Thymus (tissue), 11 donors: ENCODE measurements around the gene FGF19. TPM values are rescaled to one million over a fixed set of nuclear protein-coding genes. Genes with fewer than 3 reads are reported as not detected.

Experiments
- DNase-seq, 9 donors: peaks; one replicate each; pipeline ENCODE4 v3.0.0-alpha.2; 2013; ENCODE audit warnings: low spot score in 9 of 9, low read depth in 6 of 9, missing footprints in 1 of 9
- H3K27ac ChIP-seq, 2 donors: one replicate each; pipeline ENCODE4 v1.5.1; 2013; ENCODE audit warnings: control low read depth in 1 of 2, low read depth in 1 of 2, low read length in 1 of 2, mild to moderate bottlenecking in 1 of 2, moderate library complexity in 1 of 2
- H3K27me3 ChIP-seq, 2 donors: one replicate each; pipeline ENCODE4 v1.5.1; 2013; ENCODE audit warnings: low read length in 1 of 2; ENCODE audit not compliant: control insufficient read depth in 2 of 2, insufficient read depth in 1 of 2
- H3K36me3 ChIP-seq, 2 donors: one replicate each; pipeline ENCODE4 v1.5.1; 2013; ENCODE audit warnings: low read length in 1 of 2, mild to moderate bottlenecking in 1 of 2, moderate library complexity in 1 of 2; ENCODE audit not compliant: control insufficient read depth in 2 of 2, insufficient read depth in 2 of 2
- H3K4me1 ChIP-seq, 2 donors: one replicate each; pipeline ENCODE4 v1.5.1; 2013; ENCODE audit warnings: low read length in 2 of 2; ENCODE audit not compliant: control insufficient read depth in 2 of 2, insufficient read depth in 2 of 2
- H3K4me3 ChIP-seq, 2 donors: one replicate each; pipeline ENCODE4 v1.5.1; 2013; ENCODE audit warnings: low read length in 2 of 2, control low read depth in 1 of 2, mild to moderate bottlenecking in 1 of 2
- H3K9me3 ChIP-seq, 2 donors: one replicate each; pipeline ENCODE4 v1.5.1; 2013; ENCODE audit warnings: low read length in 1 of 2, mild to moderate bottlenecking in 1 of 2; ENCODE audit not compliant: control insufficient read depth in 2 of 2, insufficient read depth in 1 of 2
- WGBS: extraction: QIAGEN DNeasy Blood & Tissue Kit; methylation state at CpG from one replicate; pipeline ENCODE4 v1.1.7; 2013; 5-methylcytosine and 5-hydroxymethylcytosine counted together
- polyA plus RNA-seq: library from polyadenylated mRNA; stranded (reverse); fragments of 200-250 nt; gene quantifications from one replicate; pipeline ENCODE4 v1.2.3, GENCODE V29; 2013
- total RNA-seq: library from RNA; stranded (reverse); fragments of 120-200 nt; gene quantifications from one replicate; pipeline ENCODE4 v1.2.4, GENCODE V29; 2013
- donor health status: healthy.

FGF19 gene
- total and polyA plus RNA-seq, 2 donors, result 0.09 to 0.34 TPM

DNA sequence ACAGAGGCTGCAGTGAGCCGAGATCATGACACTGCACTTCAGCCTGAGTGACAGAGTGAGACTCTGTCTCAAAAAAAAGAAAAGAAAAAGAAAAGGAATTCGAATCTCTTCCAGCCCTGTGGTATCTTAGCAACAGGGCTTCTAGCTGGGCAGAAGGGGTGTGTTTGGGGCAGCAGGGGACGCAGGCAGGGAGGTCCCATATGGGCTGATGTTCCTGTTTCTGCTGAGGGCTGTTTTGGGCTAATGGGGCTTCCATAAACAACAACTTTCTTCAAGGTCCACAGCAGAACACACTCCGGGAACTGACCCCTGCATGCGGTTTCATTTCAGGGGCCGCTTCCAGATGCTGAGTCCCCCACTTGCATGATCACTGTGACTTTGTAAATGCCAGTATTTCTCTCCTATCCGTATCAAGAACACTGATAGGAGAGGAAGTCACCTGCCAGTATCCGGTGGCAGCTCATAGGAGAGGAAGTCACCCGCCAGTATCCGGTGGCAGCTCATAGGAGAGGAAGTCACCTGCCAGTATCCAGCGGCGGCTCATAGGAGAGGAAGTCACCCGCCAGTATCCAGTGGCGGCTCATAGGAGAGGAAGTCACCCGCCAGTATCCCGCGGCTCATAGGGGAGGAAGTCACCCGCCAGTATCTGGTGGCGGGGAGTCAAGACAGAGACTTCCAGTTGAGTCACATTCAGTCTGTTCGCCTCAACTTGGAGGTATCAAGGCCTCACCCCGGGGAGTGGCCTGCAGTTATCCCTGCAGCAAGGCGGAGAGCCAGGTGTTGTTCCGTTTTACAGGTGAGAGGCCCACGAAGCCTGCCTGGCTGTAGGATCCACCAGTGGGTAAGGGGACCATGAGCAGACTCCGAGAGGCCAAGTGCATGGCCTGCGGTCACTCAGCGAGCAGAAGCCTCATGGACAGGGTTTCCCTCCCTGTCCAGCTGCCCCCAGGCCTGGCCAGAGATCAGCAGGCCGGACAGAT lies 8.3 kb upstream of the FGF19 start:
- no peak overlapping the region for H3K4me3 ChIP-seq
- peak overlapping the region in 1 of 2 donors; percentile 49 for H3K27ac ChIP-seq
- DNase-seq, result peak in 2 of 9 donors; percentile 25 to 54
- H3K4me1 ChIP-seq, result peaks cover 5 to 6% of the 10 kb centered on the region in 2 donors
- WGBS, result 34% methylated on average over 28 of the region's 28 CpGs
- peaks cover 2 to 49% of the 10 kb centered on the region in 2 donors for H3K27me3 ChIP-seq
- H3K36me3 ChIP-seq, result no peaks in the 10 kb centered on the region
- peaks cover 2 to 13% of the 10 kb centered on the region in 2 donors for H3K9me3 ChIP-seq

DNA sequence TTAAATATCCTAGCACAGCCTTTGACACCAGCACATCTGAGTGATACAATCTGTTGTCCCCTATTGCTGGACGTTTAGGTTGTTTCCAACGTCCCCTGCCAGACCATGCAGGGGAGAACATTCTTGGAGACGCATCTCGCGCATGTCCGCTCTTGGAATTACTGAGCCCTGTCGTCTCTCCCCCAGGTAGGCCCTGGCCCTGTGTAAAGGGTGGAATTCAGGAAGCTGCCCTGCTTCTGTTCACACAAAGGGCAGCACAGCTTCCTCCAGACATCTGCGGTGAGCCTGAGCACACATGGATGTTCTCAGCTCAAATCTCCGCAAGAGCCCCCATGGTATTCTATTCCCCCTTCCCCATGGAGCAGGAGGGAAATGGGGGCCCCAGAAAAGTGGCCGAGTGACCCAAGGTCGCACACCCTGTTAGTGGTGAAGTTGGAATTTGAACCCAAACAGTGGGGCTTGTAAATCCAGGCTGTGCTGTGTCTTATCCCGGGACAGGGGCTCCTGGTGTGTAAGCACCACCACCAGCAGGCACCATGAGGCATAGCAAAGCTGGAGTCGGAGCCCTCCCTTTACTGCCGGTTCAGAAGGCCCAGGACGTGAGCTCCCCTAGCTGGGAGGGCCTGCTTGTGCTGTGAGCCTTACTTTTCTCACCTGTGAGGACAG lies 5.0 kb upstream of the FGF19 start:
- H3K36me3 ChIP-seq, result no peaks in the 10 kb centered on the region
- peaks cover 34 to 66% of the 10 kb centered on the region in 2 donors for H3K27me3 ChIP-seq
- H3K9me3 ChIP-seq, result peaks cover 2 to 15% of the 10 kb centered on the region in 2 donors
- no peak overlapping the region for H3K4me3 ChIP-seq
- no peak for DNase-seq
- H3K4me1 ChIP-seq, result peaks cover 5 to 6% of the 10 kb centered on the region in 2 donors
- 74% methylated on average over 15 of the region's 15 CpGs for WGBS
- H3K27ac ChIP-seq, result no peak overlapping the region

DNA sequence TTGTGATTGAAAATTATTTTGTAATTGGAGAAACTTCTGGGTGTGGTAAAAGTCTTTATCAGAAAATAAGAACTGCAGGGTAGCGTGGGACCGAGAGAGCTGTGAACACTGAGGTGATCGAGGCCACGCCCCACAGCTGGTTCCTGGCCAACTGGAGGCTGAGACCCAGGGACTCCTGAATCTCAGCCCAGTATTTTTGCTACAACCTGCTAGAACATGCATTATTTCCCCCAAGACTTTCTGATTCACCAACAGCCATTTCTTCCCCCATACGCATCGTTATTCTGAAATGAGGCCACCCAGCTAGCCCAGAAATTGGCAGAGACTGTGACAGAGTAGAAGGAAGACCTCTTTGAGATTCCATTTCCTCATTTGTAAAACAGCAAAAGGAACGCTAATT lies 3.4 kb upstream of the FGF19 start:
- H3K9me3 ChIP-seq, result peaks cover 0 to 7% of the 10 kb centered on the region in 2 donors
- H3K4me3 ChIP-seq, result no peak overlapping the region
- H3K27me3 ChIP-seq, result peaks cover 51 to 74% of the 10 kb centered on the region in 2 donors
- H3K27ac ChIP-seq, result no peak overlapping the region
- no peak for DNase-seq
- H3K4me1 ChIP-seq, result peaks cover 5 to 8% of the 10 kb centered on the region in 2 donors
- WGBS, result 47% methylated on average over 7 of the region's 7 CpGs
- H3K36me3 ChIP-seq, result no peaks in the 10 kb centered on the region

DNA sequence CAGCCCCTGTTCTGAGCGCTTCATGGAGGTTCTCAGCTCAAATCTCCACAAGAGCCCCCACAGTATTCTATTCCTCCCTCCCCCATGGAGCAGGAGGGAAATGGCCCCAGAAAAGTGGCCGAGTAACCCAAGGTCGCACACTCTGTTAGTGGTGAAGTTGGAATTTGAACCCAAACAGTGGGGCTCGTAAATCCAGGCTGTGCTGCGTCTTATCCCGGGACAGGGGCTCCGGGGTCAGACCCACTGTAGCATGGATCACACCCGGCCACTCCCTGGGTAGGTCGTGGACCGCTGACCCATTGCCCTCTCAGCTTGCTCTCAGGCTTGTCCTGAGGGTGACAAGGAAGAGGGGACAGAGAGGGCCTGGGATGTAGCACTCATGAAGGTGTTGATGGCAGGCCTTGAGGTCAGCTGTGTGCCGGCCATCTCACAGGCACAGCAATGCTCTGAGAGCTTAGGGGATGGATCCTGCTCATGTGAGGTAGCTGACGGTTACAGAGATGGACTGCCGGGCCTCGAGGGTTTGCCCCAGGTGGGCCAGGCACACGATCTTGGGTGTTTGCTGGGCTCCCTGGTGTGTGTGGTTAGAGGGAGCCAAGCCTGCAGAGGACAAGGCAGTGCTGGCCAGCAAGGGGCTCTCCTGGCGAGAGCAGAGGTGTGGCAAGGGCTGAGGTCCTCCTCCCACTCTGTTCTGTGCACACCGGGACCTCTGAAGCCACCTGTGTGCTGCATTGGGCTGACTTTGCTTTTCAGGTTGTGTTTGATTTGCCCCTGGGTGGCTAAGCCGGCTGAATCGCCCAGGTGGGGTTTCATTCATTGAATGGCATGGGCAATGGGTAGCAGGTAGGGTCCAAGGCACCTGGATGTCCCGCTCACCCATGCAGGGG lies 2.3 kb upstream of the FGF19 start:
- peaks cover 62 to 84% of the 10 kb centered on the region in 2 donors for H3K27me3 ChIP-seq
- no peak for DNase-seq
- WGBS, result 43% methylated on average over 20 of the region's 20 CpGs
- H3K4me1 ChIP-seq, result peaks cover 0 to 5% of the 10 kb centered on the region in 2 donors
- peaks cover 0 to 2% of the 10 kb centered on the region in 2 donors for H3K9me3 ChIP-seq
- H3K27ac ChIP-seq, result no peak overlapping the region
- no peak overlapping the region for H3K4me3 ChIP-seq
- no peaks in the 10 kb centered on the region for H3K36me3 ChIP-seq

DNA sequence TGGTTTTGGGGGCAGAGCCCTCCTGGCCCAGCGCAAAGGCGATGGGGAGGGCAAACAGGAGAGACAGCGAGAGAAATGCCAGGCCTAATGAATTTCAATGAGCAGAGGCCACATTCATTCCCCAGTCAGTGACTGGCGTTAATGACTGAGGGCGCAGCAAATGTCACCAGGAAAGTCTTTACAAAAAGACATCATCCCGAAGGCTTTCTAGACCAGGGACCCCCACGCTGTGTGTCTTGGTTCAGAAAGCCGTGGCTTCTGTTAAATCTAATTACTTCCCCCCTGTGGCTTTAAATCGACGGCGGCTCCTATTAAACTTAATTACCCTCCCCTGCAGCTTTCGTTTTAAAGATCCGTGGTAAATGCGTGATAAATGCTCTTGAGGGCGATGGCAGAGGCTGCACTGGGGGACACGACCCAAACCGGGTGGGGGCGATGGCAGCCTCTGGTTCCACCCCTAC lies 1.6 kb upstream of the FGF19 start:
- DNase-seq, result no peak
- H3K27ac ChIP-seq, result no peak overlapping the region
- peaks cover 68 to 90% of the 10 kb centered on the region in 2 donors for H3K27me3 ChIP-seq
- H3K36me3 ChIP-seq, result no peaks in the 10 kb centered on the region
- H3K4me1 ChIP-seq, result peaks cover 0 to 5% of the 10 kb centered on the region in 2 donors
- no peak overlapping the region for H3K4me3 ChIP-seq
- peaks cover 0 to 2% of the 10 kb centered on the region in 2 donors for H3K9me3 ChIP-seq
- WGBS, result 7% methylated on average over 18 of the region's 18 CpGs

DNA sequence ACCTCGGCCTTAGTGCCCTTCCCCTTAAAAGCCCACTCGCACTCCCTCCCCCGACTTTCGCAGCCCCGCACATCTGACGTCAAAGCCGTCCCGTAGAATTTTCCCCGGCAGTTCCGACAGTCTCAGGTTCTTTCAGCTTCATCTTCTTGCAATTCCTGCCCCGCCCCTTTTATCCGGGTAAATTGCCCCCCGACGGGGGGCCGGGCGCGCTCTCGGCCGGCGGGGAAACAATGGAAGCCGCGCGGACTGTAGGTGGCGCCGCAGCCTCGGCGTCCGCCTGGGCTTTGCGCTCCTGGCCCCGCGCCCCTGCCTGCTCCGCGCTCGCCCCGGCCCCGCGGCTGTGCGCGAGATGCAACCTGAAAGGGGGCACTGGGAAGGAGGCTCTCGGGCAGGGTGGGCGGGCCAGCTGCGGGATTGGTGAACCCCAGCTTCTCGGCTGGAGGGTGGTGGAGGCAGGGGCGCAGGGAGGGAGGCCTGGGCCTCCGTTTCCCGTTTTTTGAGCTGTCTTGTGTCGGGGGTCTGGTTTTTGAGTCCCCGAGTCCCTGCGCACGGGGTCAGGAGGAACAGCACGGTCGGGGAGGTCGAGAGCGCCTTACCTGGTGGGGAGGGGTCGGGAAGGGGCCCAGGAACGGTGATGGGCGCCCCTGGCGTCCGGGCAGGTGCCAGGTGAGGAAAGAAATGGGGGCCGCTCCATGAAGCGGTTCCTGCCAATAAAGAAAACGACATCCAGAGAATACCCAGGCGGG lies 859 bp upstream of the FGF19 start:
- Histone ChIP-seq H3K4me1 (peaks cover 0 to 5% of the 10 kb centered on the region in 2 donors), H3K27ac (no peak overlapping the region), H3K36me3 (no peaks in the 10 kb centered on the region), H3K9me3 (peaks cover 0 to 2% of the 10 kb centered on the region in 2 donors), H3K27me3 (peaks cover 70 to 90% of the 10 kb centered on the region in 2 donors), H3K4me3 (no peak overlapping the region)
- no peak for DNase-seq
- 4% methylated on average over 63 of the region's 63 CpGs for WGBS

DNA sequence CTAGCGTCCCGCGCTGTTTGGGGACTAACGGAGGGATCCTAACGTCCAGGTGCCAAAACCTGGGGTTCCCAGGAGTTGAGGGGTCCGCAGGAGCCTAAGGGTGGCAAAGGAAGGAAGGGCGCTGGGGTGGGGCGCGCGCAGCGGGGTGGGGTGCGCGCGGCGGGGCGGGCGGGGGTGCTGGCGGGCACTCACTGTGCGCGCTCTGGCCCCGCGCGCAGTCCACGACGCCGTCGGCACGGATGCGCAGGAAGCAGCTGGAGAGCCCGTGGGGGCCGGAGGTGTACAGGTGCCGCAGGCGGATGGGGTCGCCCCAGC lies 412 bp downstream of the FGF19 start:
- peaks cover 0 to 5% of the 10 kb centered on the region in 2 donors for H3K4me1 ChIP-seq
- DNase-seq, result no peak
- no peak overlapping the region for H3K27ac ChIP-seq
- no peak overlapping the region for H3K4me3 ChIP-seq
- peaks cover 0 to 2% of the 10 kb centered on the region in 2 donors for H3K9me3 ChIP-seq
- peaks cover 76 to 90% of the 10 kb centered on the region in 2 donors for H3K27me3 ChIP-seq
- H3K36me3 ChIP-seq, result no peaks in the 10 kb centered on the region
- WGBS, result 4% methylated on average over 34 of the region's 34 CpGs

DNA sequence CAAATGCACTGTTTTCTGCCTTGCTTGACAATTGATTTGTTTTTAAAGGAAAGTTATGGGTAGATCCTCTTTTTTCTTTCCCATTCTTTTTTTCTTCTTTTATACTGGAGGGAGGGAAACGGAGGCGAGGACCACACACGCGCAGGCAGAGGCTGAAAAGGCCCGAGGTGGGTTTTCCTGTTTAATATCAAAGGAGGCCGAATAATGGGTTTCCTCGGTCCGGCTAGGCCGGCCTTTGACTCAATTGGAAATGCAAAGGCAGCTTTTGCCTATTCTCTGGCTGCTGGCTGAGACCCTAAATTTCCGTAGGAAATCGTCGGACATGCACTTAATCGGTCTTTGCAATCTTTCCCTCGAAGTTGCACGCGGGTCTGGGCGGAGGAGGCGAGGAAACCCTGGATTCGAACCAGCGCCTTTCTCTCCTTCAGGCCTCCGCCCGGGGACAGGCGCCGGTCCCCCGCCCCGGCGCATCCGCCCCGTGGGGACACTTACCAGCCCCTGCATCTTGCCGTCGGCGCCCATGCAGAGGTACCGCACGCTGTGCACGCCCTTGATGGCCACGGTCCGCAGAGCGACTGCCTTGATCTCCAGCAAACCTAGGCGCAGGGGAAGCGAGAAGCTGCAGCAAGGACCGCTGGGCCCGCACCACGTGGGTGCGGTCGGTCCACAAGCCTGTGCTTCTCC lies 911 bp downstream of the FGF19 start:
- DNase-seq, result no peak
- peaks cover 76 to 92% of the 10 kb centered on the region in 2 donors for H3K27me3 ChIP-seq
- peaks cover 0 to 5% of the 10 kb centered on the region in 2 donors for H3K4me1 ChIP-seq
- no peak overlapping the region for H3K27ac ChIP-seq
- whole genome bisulfite sequencing, result 5% methylated on average over 45 of the region's 45 CpGs
- no peak overlapping the region for H3K4me3 ChIP-seq
- H3K36me3 ChIP-seq, result no peaks in the 10 kb centered on the region
- peaks cover 0 to 2% of the 10 kb centered on the region in 2 donors for H3K9me3 ChIP-seq
